SK-N-SH (cell line): ENCODE data around the gene DIS3L2. TPM values are rescaled to one million over a fixed set of nuclear protein-coding genes. Genes with fewer than 3 reads are reported as not detected.

Experiments used
- CTCF ChIA-PET: fragments of 300-600, 350-600 bp; formaldehyde crosslinking; extraction: SDS; loops from one replicate; lab custom pipeline; 2021; lab: Yijun Ruan, JAX
- POLR2A ChIA-PET: fragments of 350-600 bp; sonication (Branson Sonifier 250); formaldehyde crosslinking; extraction: SDS; loops from one replicate; lab custom pipeline; 2020; ENCODE audit warnings: antibody characterized with exemption, inconsistent platforms; lab: Yijun Ruan, JAX
- DNase-seq: peaks from one replicate; pipeline ENCODE4 v3.0.0; 2012
- H2AFZ ChIP-seq: fragments of 200-600 bp; sonication (generic); 2 replicates; pipeline ENCODE4 v1.8.1; 2016; ENCODE audit warnings: antibody characterized with exemption, mild to moderate bottlenecking, low read depth
- H3F3A ChIP-seq: fragments of 200-600 bp; sonication (generic); replicated peaks from 2 replicates; pipeline ENCODE3; 2016; ENCODE audit warnings: antibody characterized with exemption, mild to moderate bottlenecking; ENCODE audit not compliant: insufficient read depth
- H3K27ac ChIP-seq, 2 experiments: fragments of 200-500 bp in 1 of 2; fragments of 200-600 bp in 1 of 2; sonication (Bioruptor generic) in 1 of 2; sonication (generic), shearing (Covaris generic) in 1 of 2; 2 replicates each; pipeline versions ENCODE4 v1.5.1 to v1.6.1; 2014 to 2016; ENCODE audit warnings: low read depth in 2 of 2, inconsistent platforms in 1 of 2, low read length in 1 of 2, mild to moderate bottlenecking in 1 of 2, mixed read lengths in 1 of 2
- H3K27me3 ChIP-seq: fragments of 200-600 bp; sonication (generic), shearing (Covaris generic); 2 replicates; pipeline ENCODE4 v1.6.1; 2016; ENCODE audit warnings: mixed run types; ENCODE audit not compliant: insufficient read depth
- H3K36me3 ChIP-seq, 2 experiments: fragments of 200-500 bp in 1 of 2; fragments of 200-600 bp in 1 of 2; sonication (Bioruptor generic) in 1 of 2; sonication (generic) in 1 of 2; replicated peaks in 1 of 2; 2 replicates each; pipeline versions ENCODE3 to v1.5.1; 2014 to 2016; ENCODE audit warnings: low read length in 1 of 2, mild to moderate bottlenecking in 1 of 2; ENCODE audit not compliant: insufficient read depth in 2 of 2, control insufficient read depth in 1 of 2
- H3K4me1 ChIP-seq, 2 experiments: fragments of 200-500 bp in 1 of 2; fragments of 200-600 bp in 1 of 2; sonication (Bioruptor generic) in 1 of 2; sonication (generic), shearing (Covaris generic) in 1 of 2; 2 replicates each; pipeline versions ENCODE4 v1.5.1 to v1.6.1; 2014 to 2016; ENCODE audit warnings: low read depth in 1 of 2, low read length in 1 of 2, mixed run types in 1 of 2; ENCODE audit not compliant: insufficient read depth in 2 of 2, control insufficient read depth in 1 of 2
- H3K4me2 ChIP-seq: fragments of 200-600 bp; sonication (generic), shearing (Covaris generic); 2 replicates; pipeline ENCODE4 v1.6.1; 2017; ENCODE audit warnings: mixed run types
- H3K4me3 ChIP-seq, 2 experiments: fragments of 200-500 bp in 1 of 2; fragments of 200-600 bp in 1 of 2; sonication (Bioruptor generic) in 1 of 2; sonication (generic), shearing (Covaris generic) in 1 of 2; 2 replicates each; pipeline versions ENCODE4 v1.5.1 to v1.8.1; 2014 to 2016; ENCODE audit warnings: low read depth in 2 of 2, inconsistent platforms in 1 of 2, low read length in 1 of 2, mild to moderate bottlenecking in 1 of 2, mixed read lengths in 1 of 2, moderate library complexity in 1 of 2
- H3K79me2 ChIP-seq: fragments of 200-600 bp; sonication (generic); 2 replicates; pipeline ENCODE4 v1.8.1; 2017; ENCODE audit warnings: mild to moderate bottlenecking; ENCODE audit not compliant: insufficient read depth
- H3K9ac ChIP-seq: fragments of 200-600 bp; sonication (generic); 2 replicates; pipeline ENCODE4 v1.6.1; 2017; ENCODE audit warnings: mixed run types
- H3K9me2 ChIP-seq: fragments of 200-600 bp; sonication (generic); 2 replicates; pipeline ENCODE4 v1.6.1; 2017; ENCODE audit warnings: mixed run types
- H3K9me3 ChIP-seq: fragments of 200-600 bp; sonication (generic); 2 replicates; pipeline ENCODE4 v1.6.1; 2017; ENCODE audit warnings: mixed run types, mild to moderate bottlenecking, moderate library complexity
- H4K20me1 ChIP-seq: fragments of 200-600 bp; sonication (generic); 2 replicates; pipeline ENCODE4 v1.6.1; 2017; ENCODE audit warnings: mild to moderate bottlenecking, mixed run types; ENCODE audit not compliant: insufficient read depth
- CHD2 ChIP-seq: fragments of 150-350 bp; IDR thresholded peaks from 2 replicates; pipeline ENCODE4 v1.6.1; 2018; ENCODE audit warnings: low read length; ENCODE audit not compliant: partially characterized antibody
- EZH2phosphoT487 ChIP-seq: fragments of 200-600 bp; sonication (generic); IDR thresholded peaks from 2 replicates; pipeline ENCODE4 v1.6.1; 2017; ENCODE audit warnings: low read depth, mixed run types, mild to moderate bottlenecking, antibody characterized with exemption, moderate library complexity, borderline replicate concordance
- MXI1 ChIP-seq: IDR thresholded peaks from 2 replicates; pipeline ENCODE4 v1.6.1; 2012; ENCODE audit warnings: mild to moderate bottlenecking, low read depth, low read length, improper control_type of control experiment
- NFIC ChIP-seq: IDR thresholded peaks from 2 replicates; pipeline ENCODE4 v1.4.0; 2012; ENCODE audit warnings: borderline replicate concordance
- POLR2AphosphoS5 ChIP-seq: IDR thresholded peaks from 2 replicates; pipeline ENCODE4 v1.6.1; 2012; ENCODE audit warnings: low read depth, low read length
- SMC3 ChIP-seq: IDR thresholded peaks from 2 replicates; pipeline ENCODE4 v1.6.1; 2012; ENCODE audit warnings: low read depth, low read length, improper control_type of control experiment
- WGBS: methylation state at CpG from one replicate; pipeline ENCODE4 v1.1.6; 2017; ENCODE audit warnings: low lambda C conversion rate; 5-methylcytosine and 5-hydroxymethylcytosine counted together
- polyA plus RNA-seq, 3 experiments: library from polyadenylated mRNA; depleted of rRNA; stranded (reverse); fragments of >200 nt; gene quantifications; 2 replicates each; pipeline ENCODE4 v1.2.3, GENCODE V29; 2012
- TF ChIP-seq, protein P1 (sequence below): IDR thresholded peaks from 2 replicates; pipeline ENCODE4; 2012
- TF ChIP-seq, protein P2 (sequence below): fragments of 200-600 bp; sonication (generic); IDR thresholded peaks from 2 replicates; pipeline ENCODE4 v1.6.1; 2017; ENCODE audit warnings: antibody characterized with exemption, mild to moderate bottlenecking, moderate library complexity
- TF ChIP-seq, protein P3 (sequence below): fragments of 150-350 bp; IDR thresholded peaks from 2 replicates; pipeline ENCODE4 v1.6.1; 2016; ENCODE audit warnings: mild to moderate bottlenecking, low read depth, low read length
- TF ChIP-seq, protein P4 (sequence below): IDR thresholded peaks from 2 replicates; pipeline ENCODE4 v1.4.0; 2012; ENCODE audit warnings: low read depth
- TF ChIP-seq, protein P5 (sequence below): IDR thresholded peaks from 2 replicates; pipeline ENCODE4 v1.6.1; 2012; ENCODE audit warnings: mild to moderate bottlenecking, low read depth, low read length, moderate library complexity
- TF ChIP-seq, protein P6 (sequence below): IDR thresholded peaks from 2 replicates; pipeline ENCODE4 v1.4.0; 2012; ENCODE audit warnings: low read depth, borderline replicate concordance

DIS3L2 gene
- polyA plus RNA-seq, 1 of the 3 experiments (the other 2 are of a cell fraction): 17.9 TPM

DNA sequence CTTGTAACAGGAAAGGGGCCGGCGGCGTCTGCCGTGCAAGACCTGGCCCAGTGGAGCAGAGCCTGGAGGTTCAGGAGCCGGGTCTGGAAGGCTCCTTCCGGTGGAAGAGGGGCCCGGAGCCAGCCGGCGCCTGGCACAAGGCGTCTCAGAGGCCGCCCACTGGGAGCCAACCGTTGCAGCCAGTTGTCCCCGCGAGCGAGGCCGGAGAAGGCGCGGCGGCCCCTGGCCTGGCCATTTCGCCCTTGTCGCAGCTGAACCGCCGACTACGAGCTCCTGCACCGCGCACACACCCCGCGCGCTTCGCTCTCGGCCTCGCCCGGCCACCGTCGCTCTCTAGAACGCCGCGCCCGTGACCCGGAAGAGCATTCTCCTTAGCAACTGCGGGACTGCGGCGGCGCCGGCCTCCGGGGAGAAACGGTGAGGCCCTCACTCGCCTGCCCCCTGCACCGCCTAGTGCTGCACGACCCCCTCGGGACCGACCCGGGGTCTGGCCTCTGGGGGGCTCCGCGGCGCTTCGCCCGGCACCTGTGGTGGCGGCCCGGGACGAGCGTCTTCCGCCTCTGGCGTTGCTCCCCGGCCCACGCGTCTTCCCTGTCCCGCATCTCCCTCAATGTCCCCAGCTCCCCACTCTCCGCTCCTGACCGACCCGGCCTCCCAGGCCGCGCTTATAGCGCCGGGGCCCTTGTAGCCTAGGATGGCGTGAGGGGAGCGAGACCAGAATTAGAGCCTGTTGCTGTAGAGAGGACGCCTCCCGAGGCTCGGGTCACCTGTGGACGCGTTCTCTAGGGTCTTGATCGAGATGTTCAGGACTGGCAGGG lies at the start of gene DIS3L2 (continued):
- peak; percentile 75 for TF ChIP-seq POLR2AphosphoS5
- TF ChIP-seq NFIC: no peak
- TF ChIP-seq, protein P1, sequence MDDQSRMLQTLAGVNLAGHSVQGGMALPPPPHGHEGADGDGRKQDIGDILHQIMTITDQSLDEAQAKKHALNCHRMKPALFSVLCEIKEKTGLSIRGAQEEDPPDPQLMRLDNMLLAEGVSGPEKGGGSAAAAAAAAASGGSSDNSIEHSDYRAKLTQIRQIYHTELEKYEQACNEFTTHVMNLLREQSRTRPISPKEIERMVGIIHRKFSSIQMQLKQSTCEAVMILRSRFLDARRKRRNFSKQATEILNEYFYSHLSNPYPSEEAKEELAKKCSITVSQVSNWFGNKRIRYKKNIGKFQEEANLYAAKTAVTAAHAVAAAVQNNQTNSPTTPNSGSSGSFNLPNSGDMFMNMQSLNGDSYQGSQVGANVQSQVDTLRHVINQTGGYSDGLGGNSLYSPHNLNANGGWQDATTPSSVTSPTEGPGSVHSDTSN: no peak
- TF ChIP-seq, protein P2, sequence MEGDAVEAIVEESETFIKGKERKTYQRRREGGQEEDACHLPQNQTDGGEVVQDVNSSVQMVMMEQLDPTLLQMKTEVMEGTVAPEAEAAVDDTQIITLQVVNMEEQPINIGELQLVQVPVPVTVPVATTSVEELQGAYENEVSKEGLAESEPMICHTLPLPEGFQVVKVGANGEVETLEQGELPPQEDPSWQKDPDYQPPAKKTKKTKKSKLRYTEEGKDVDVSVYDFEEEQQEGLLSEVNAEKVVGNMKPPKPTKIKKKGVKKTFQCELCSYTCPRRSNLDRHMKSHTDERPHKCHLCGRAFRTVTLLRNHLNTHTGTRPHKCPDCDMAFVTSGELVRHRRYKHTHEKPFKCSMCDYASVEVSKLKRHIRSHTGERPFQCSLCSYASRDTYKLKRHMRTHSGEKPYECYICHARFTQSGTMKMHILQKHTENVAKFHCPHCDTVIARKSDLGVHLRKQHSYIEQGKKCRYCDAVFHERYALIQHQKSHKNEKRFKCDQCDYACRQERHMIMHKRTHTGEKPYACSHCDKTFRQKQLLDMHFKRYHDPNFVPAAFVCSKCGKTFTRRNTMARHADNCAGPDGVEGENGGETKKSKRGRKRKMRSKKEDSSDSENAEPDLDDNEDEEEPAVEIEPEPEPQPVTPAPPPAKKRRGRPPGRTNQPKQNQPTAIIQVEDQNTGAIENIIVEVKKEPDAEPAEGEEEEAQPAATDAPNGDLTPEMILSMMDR: no peak
- TF ChIP-seq EZH2phosphoT487: no peak
- TF ChIP-seq, protein P3, sequence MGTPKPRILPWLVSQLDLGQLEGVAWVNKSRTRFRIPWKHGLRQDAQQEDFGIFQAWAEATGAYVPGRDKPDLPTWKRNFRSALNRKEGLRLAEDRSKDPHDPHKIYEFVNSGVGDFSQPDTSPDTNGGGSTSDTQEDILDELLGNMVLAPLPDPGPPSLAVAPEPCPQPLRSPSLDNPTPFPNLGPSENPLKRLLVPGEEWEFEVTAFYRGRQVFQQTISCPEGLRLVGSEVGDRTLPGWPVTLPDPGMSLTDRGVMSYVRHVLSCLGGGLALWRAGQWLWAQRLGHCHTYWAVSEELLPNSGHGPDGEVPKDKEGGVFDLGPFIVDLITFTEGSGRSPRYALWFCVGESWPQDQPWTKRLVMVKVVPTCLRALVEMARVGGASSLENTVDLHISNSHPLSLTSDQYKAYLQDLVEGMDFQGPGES: no peak
- TF ChIP-seq, protein P4, sequence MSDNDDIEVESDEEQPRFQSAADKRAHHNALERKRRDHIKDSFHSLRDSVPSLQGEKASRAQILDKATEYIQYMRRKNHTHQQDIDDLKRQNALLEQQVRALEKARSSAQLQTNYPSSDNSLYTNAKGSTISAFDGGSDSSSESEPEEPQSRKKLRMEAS: peak; percentile 93

DNA sequence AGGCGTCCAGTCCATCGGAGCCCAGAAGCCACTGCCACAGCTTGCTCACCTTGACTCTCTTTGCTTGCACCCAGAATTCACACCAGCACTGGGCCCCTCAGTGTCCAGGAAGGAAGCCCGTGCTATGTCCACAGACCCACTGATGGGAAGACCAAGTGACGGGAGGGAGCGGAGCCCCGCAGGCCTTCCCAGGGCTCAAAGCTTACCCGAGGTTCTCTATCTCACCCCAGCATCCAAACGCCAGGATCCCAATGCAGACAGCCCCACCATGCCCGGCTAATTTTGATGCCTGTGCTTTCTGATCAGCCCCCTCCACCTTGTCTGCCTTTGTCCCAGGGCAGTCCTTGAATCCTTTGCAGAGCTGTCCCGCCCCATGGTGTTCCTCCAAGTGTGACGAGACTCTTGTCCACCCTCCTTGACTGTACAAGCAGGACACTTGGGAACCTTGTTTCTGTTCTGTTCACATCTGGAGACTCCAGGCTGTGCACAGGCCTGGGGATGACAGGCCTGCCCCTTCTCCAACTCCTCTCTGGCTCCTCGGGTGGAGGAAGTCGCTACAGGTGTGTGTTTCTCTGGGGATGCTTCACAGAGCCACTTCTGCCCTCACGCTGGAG lies 47.3 kb upstream of the DIS3L2 start:
- no peaks in the 10 kb centered on the region for H3K36me3 ChIP-seq
- POLR2A ChIA-PET: no interaction called here
- whole genome bisulfite sequencing: 70% methylated on average over 13 of the region's 14 CpGs
- TF ChIP-seq SMC3: no peak
- TF ChIP-seq, protein P4: no peak
- no peak for TF ChIP-seq MXI1
- no peak for TF ChIP-seq EZH2phosphoT487
- TF ChIP-seq, protein P5, sequence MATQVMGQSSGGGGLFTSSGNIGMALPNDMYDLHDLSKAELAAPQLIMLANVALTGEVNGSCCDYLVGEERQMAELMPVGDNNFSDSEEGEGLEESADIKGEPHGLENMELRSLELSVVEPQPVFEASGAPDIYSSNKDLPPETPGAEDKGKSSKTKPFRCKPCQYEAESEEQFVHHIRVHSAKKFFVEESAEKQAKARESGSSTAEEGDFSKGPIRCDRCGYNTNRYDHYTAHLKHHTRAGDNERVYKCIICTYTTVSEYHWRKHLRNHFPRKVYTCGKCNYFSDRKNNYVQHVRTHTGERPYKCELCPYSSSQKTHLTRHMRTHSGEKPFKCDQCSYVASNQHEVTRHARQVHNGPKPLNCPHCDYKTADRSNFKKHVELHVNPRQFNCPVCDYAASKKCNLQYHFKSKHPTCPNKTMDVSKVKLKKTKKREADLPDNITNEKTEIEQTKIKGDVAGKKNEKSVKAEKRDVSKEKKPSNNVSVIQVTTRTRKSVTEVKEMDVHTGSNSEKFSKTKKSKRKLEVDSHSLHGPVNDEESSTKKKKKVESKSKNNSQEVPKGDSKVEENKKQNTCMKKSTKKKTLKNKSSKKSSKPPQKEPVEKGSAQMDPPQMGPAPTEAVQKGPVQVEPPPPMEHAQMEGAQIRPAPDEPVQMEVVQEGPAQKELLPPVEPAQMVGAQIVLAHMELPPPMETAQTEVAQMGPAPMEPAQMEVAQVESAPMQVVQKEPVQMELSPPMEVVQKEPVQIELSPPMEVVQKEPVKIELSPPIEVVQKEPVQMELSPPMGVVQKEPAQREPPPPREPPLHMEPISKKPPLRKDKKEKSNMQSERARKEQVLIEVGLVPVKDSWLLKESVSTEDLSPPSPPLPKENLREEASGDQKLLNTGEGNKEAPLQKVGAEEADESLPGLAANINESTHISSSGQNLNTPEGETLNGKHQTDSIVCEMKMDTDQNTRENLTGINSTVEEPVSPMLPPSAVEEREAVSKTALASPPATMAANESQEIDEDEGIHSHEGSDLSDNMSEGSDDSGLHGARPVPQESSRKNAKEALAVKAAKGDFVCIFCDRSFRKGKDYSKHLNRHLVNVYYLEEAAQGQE: no peak
- no peak for TF ChIP-seq NFIC
- TF ChIP-seq, protein P1: no peak
- no peak for TF ChIP-seq CHD2
- TF ChIP-seq, protein P6, sequence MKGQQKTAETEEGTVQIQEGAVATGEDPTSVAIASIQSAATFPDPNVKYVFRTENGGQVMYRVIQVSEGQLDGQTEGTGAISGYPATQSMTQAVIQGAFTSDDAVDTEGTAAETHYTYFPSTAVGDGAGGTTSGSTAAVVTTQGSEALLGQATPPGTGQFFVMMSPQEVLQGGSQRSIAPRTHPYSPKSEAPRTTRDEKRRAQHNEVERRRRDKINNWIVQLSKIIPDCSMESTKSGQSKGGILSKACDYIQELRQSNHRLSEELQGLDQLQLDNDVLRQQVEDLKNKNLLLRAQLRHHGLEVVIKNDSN: no peak
- no peak for TF ChIP-seq POLR2AphosphoS5
- TF ChIP-seq, all 33 proteins: peak for 0
- Histone ChIP-seq H3K27me3 (0 out of 2 replicates have a peak, but pooled peaks cover 4% of the 10 kb centered on the region), H3F3A (no peaks in the 10 kb centered on the region), H3K27ac (no peak overlapping the region), H3K4me2 (no peak overlapping the region), H3K9me3 (no peaks in the 10 kb centered on the region), H4K20me1 (no peaks in the 10 kb centered on the region), H2AFZ (no peak overlapping the region), H3K4me3 (no peak overlapping the region), H3K9me2 (no peaks in the 10 kb centered on the region), H3K79me2 (no peaks in the 10 kb centered on the region), H3K9ac (no peak overlapping the region), H3K4me1 (peaks cover 0 to 5% of the 10 kb centered on the region in 2 experiments; a peak in 1 of 4 replicates)
- no peak for DNase-seq
- CTCF ChIA-PET: interaction anchor here (1.2 to 4.3 kb wide), 2 partner anchors 10 to 412 kb away, joined by 4 to 26 read pairs; no protein-coding TSS in a partner anchor
